Ascending aorta (tissue), 2 donors: ENCODE data around the gene LIPN. TPM values are rescaled to one million over a fixed set of nuclear protein-coding genes. Genes with fewer than 3 reads are reported as not detected.

Source experiments
- DNase-seq, 2 donors: peaks; one replicate each; pipeline ENCODE4 v3.0.0-alpha.2; 2019; ENCODE audit warnings: low spot score in 2 of 2
- H3K27ac ChIP-seq, 2 donors: fragments of 200-600 bp; sonication (generic); one replicate each; pipeline ENCODE4 v1.5.1; 2016 to 2017; ENCODE audit warnings: mild to moderate bottlenecking in 1 of 2
- H3K27me3 ChIP-seq: fragments of 200-600 bp; sonication (generic); one replicate; pipeline ENCODE4 v1.5.1; 2017
- H3K36me3 ChIP-seq, 2 donors: fragments of 200-600 bp; sonication (generic); one replicate each; pipeline ENCODE4 v1.5.1; 2016
- H3K4me1 ChIP-seq, 2 donors: fragments of 200-600 bp; sonication (generic); one replicate each; pipeline ENCODE4 v1.5.1; 2016 to 2017; ENCODE audit warnings: mild to moderate bottlenecking in 1 of 2
- H3K4me3 ChIP-seq, 2 donors: fragments of 200-600 bp; sonication (generic); one replicate each; pipeline ENCODE4 v1.5.1; 2016 to 2017; ENCODE audit warnings: mild to moderate bottlenecking in 1 of 2
- H3K9me3 ChIP-seq, 2 donors: fragments of 200-600 bp; sonication (generic); one replicate each; pipeline ENCODE4 v1.5.1; 2016
- CTCF ChIP-seq, 3 experiments: fragments of 200-600 bp in 2 of 3; fragments of 450-650 bp in 1 of 3; sonication (generic) in 2 of 3; IDR thresholded peaks; one replicate each; pipeline ENCODE4 v1.5.1; 2016 to 2019; ENCODE audit warnings: antibody characterized with exemption in 3 of 3, mild to moderate bottlenecking in 1 of 3, moderate library complexity in 1 of 3
- intact Hi-C: fragments of 100-400 bp; cut with DNase I; formaldehyde crosslinking; loops from one replicate; pipeline ENCODE4 v1.15.1; 2023
- total RNA-seq: library from RNA; depleted of rRNA; stranded (reverse); fragments of >200 nt; gene quantifications from one replicate; pipeline ENCODE4 v1.1.0, GENCODE V29; 2016

Gene LIPN
- total RNA-seq, 1 donor from 2014 or later = not detected

GRCh38 chr10:88810196-88810961, 50.6 kb downstream of the LIPN start:
- Histone ChIP-seq H3K36me3 (no peaks in the 10 kb centered on the region), H3K27me3 (no peaks in the 10 kb centered on the region), H3K4me3 (no peak overlapping the region), H3K27ac (no peak overlapping the region), H3K9me3 (no peaks in the 10 kb centered on the region), H3K4me1 (no peaks in the 10 kb centered on the region)
- TF ChIP-seq CTCF (IDR thresholded peaks at IDR 0.05) = peak in 2 of 3 experiments; percentile 33 to 55
- DNase-seq = no peak
- intact Hi-C loops = no loop called here

GRCh38 chr10:88813200-88813599, 53.4 kb downstream of the LIPN start:
- Histone ChIP-seq H3K4me1 (no peaks in the 10 kb centered on the region), H3K4me3 (no peak overlapping the region), H3K36me3 (no peaks in the 10 kb centered on the region), H3K27me3 (no peaks in the 10 kb centered on the region), H3K9me3 (no peaks in the 10 kb centered on the region), H3K27ac (no peak overlapping the region)
- no peak for DNase-seq
- TF ChIP-seq CTCF (IDR thresholded peaks at IDR 0.05) = no peak
- intact Hi-C loops = no loop called here

- no peaks in the 10 kb centered on the region for H3K27me3 ChIP-seq
- no peaks in the 10 kb centered on the region for H3K4me1 ChIP-seq
- no peaks in the 10 kb centered on the region for H3K36me3 ChIP-seq
- no peak overlapping the region for H3K27ac ChIP-seq
- intact Hi-C loops = no loop called here
- no peak for DNase-seq
- H3K9me3 ChIP-seq = no peaks in the 10 kb centered on the region
- H3K4me3 ChIP-seq = no peak overlapping the region
- no peak for TF ChIP-seq CTCF (IDR thresholded peaks at IDR 0.05)
These were observed 59.5 kb downstream of the LIPN start for GRCh38 chr10:88819290-88819689.

GRCh38 chr10:88820748-88821401, 61.1 kb downstream of the LIPN start:
- TF ChIP-seq CTCF (IDR thresholded peaks at IDR 0.05) = no peak
- no peak for DNase-seq
- no peaks in the 10 kb centered on the region for H3K4me1 ChIP-seq
- no peak overlapping the region for H3K27ac ChIP-seq
- H3K9me3 ChIP-seq = no peaks in the 10 kb centered on the region
- H3K27me3 ChIP-seq = no peaks in the 10 kb centered on the region
- no peaks in the 10 kb centered on the region for H3K36me3 ChIP-seq
- H3K4me3 ChIP-seq = no peak overlapping the region
- intact Hi-C loops = no loop called here

- H3K27me3 ChIP-seq = no peaks in the 10 kb centered on the region
- intact Hi-C loops = no loop called here
- DNase-seq = no peak
These were observed 66.6 kb downstream of the LIPN start for GRCh38 chr10:88826388-88826787.

More at GRCh38 chr10:88826388-88826787, 66.6 kb downstream of the LIPN start:
- no peak for TF ChIP-seq CTCF (IDR thresholded peaks at IDR 0.05)
- no peaks in the 10 kb centered on the region for H3K4me1 ChIP-seq
- H3K9me3 ChIP-seq = no peaks in the 10 kb centered on the region
- H3K36me3 ChIP-seq = no peaks in the 10 kb centered on the region
- no peak overlapping the region for H3K4me3 ChIP-seq
- no peak overlapping the region for H3K27ac ChIP-seq
